Hematopoietic multipotent progenitor cell treated with erythropoietin and hydrocortisone succinate and interleukin-3 and kit ligand, for 6 days (in vitro differentiated cells): Measurements from ENCODE around the gene IFITM2.
A peak's percentile ranks its signal among the peaks of the same experiment; 100 is the strongest.

Experiments
- DNase-seq: peaks from one replicate; pipeline ENCODE4 v3.0.0-alpha.2; 2015

The IFITM2 gene

DNA sequence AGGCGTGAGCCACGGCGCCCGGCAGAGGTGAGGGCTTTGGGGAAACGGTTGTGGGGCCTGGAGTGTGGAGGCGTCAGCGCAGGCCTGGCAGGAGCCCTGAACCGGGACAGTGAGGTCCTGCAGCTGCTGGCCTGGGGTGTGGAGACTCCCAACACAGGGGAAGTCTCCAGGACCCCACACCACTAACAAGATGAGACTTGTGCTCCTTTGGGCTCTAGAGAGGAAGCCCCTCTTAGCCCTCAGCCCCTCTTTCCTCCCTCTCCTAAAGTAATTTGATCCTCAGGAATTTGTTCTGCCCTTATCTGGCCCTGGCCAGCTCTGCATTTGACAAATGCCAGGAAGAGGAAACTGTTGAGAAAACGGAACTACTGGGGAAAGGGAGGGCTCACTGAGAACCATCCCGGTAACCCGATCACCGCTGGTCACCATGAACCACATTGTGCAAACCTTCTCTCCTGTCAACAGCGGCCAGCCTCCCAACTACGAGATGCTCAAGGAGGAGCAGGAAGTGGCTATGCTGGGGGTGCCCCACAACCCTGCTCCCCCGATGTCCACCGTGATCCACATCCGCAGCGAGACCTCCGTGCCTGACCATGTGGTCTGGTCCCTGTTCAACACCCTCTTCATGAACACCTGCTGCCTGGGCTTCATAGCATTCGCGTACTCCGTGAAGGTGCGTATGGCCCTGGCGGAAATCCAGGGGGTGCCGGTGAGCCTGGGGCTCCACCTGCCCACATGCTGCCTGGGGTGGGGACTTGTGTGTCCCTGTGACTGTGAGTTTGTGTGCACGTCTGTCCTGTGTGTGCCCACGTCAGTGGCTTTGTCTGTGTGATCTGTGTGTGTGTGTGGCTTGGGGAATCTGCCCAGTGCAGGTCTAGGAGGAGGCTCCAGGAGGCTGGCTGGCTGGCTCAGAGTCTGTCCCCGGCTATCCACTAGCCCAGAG lies at the start of gene IFITM2:
IFITM2 (plus strand) TSS at position 51 of the 943 bp plus-strand sequence; CDS start at position 428, 377 bp downstream.
- peak; percentile 81 for DNase-seq

DNA sequence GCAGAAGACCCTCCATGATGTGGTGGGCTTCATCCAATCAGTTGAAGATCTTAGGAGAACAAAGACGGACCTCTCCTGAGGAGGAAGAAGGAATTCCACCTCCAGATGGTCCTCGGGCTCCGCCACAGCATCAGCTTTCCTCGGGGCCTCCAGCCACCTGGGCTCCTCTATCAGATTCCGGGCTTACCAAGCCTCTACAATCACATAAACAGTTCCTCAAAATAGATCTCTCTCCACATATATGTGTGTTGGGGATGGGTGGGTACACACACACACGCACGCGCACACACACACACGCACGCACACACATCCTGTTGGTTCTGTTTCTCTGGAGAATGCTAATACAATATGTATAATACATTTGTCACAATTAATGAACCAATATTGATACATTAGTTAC lies 48.2 kb upstream of the IFITM2 start:
- no peak for DNase-seq

DNA sequence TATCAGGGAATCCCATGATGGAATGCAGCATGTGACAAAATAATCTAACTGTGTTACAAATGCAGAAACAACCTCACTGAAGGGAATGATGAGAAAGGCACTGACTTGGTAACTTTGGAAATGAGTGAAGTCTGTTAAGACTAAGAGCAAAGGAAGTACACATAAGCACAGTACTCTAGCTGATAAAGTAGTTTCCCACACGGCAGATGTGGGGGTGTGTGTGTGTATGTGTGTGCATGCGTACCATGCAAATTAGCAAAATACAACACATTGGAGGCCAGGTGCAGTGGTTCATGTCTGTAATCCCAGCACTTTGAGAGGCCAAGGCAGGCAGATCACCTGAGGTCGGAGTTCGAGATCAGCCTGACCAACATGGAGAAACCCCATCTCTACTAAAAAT lies 46.0 kb upstream of the IFITM2 start:
- DNase-seq = no peak

DNA sequence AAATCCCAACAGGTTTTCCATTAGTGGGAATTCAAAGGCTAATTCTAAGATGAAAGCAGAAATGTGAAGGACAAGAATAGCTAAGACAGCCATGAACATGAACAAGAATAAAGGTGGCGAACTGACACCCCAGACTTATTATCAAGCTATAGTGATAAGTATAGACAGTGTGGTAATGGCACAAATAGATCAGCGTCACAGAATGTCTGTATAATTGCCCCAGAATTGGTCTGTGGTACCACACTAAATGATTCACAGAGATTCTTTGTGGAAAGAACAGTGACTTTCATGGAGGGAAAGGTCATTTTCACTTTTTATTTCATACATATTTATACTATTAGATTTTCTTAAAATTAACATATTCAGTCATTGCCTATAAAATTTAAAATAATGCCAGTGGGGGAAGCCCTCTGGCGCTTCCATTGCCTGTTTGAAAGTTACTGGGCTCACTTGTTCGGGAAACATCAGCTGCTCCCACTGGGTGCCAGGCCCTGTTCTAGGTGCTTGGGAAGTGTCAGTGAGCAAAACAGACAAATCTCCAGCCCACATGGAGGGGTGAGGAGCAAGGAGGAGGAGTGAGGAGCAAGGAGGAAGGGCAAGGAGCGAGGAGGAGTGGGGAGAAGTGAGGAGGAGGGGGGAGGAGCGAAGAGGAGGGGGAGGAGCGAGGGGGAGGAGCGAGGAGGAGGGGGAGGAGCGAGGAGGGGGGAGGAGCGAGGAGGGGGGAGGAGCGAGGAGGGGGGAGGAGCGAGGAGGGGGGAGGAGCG lies 40.8 kb upstream of the IFITM2 start:
- DNase-seq = no peak

DNA sequence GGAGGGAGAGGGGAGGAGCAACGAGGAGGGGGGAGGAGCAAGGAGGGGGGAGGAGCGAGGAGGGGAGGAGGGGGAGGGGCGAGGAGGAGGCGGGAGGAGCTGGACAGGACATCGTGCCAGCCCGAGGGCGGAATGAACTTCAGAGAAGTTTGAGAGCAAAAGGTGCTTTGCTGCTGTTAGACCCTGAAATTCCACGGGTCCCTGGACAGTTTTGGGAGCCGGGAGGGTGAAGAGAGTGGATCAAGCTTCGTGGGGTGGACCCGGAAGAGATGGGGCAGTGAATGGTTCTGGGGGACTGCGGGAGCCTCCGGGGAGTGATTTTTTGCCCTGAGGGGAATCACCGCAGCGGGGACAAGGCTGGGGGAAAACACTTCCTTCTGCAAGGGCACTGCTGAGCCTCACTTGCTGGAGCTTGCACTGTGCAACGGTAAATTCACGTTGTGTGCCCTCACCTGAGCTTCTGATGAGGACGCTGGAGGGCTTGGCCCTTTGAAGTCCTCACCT lies 40.1 kb upstream of the IFITM2 start:
- peak; percentile 81 for DNase-seq

DNA sequence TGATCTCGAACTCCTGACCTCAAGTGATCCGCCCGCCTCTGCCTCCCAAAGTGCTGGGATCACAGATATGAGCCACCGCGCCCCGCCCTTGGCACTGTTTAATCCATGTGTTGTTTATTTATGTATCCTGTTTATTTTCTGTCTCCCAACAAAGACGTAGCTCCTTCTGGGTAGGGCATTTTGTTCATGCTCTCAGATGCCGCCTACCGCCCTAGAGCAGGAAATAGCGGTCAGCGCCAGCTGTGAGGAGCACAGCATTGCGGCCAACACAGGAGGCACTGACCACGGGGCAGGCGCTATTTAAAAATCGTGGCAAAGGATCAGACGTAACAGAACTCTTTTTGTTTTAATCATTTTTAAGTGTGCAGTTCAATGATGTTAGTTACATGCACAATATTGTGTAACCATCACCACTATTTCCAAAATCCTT lies 38.9 kb upstream of the IFITM2 start:
- peak; percentile 88 for DNase-seq

DNA sequence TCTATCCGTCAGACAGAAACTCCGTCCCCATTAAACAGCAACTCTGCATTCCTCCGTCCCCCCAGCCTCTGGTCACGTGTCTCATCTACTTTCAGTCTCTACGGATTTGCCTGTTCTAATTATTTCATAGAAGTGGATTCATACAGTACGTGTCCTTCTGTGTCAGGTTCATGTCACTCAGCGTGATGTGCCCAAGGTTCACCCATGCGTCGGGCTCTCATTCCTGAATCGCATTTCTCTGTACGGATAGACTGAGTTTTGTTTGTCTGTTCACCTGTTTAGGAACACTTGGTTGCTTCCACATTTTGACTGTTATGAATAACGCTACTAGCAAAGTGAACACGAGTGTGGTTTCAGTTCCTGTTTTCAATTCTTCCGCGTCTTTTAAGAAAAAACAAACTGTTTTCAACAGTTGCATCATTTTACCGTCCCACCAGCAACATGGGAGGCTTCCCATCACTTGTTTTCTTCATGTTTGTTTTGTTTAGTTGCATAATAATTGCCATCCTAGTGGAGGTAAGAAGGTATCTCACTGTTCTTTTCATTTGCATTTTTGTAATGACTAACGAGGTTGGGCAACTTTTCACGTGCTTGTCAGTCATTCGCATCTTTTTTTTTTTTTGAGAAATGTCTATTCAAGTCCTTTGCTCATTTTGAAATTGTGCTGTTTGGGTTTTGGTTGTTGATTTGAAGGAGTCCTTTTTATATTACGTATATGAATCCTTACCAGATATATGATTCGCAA lies 38.3 kb upstream of the IFITM2 start:
- peak; percentile 81 for DNase-seq

DNA sequence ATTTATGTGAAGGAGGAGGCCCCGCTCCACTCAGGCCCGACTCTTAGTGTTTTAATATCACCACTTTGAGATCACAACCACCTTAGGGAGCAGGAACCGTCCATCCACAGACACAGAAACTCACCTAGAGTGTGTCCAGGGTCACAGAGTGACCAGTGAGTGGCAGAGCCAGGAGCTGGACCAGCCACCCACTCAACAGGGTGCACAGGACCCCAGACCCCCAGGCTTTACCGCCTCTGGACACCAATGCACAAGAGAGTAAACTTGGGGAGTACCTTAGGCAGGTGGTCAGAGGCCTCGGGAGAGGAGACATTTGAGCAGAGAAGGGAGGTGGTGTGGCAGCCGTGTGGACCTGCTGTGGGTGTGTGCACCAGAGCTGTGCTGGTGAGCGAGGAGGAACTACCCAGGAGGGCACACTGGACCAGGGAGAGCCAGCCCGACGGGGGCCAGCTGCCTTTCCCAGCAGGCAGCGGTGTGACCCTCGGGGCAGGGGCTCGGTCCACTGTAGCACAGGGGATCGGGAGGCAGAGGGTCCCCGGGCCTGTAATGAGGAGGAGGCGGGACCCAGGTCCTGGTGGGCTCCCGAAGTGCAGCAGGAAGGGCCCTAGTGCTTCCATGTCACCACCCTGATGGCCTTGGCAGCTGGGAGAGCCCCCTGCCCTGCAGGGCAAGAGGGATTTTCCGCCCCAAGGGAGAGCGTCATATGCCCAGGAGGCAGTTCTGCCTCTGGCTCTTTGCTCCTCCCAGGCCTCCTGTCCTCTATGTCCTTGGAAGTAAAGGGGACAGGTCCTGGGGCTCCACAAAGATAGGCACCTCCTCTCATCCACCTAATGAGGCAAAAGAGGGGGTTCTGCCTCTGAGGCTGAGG lies 36.9 kb upstream of the IFITM2 start:
- no peak for DNase-seq

DNA sequence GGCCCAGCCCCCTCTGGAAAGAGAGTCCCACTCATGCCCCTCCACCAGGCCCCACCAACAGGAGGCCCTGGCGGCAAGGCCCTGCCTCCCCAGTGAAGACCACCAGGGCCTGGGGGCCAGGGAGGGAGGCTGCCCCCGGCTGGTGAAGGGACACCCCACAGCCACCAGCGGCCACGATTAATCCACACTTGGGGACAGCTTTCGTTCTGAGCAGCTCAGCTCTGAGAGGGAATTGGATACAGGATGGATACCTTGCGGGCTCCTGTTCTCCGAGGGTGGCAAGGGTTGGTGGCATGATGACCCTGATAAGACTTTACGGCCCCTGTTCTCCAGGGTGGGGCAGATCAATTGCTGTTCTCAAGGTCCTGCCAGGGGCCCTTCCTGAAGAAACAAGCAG lies 36.3 kb upstream of the IFITM2 start:
- no peak for DNase-seq

DNA sequence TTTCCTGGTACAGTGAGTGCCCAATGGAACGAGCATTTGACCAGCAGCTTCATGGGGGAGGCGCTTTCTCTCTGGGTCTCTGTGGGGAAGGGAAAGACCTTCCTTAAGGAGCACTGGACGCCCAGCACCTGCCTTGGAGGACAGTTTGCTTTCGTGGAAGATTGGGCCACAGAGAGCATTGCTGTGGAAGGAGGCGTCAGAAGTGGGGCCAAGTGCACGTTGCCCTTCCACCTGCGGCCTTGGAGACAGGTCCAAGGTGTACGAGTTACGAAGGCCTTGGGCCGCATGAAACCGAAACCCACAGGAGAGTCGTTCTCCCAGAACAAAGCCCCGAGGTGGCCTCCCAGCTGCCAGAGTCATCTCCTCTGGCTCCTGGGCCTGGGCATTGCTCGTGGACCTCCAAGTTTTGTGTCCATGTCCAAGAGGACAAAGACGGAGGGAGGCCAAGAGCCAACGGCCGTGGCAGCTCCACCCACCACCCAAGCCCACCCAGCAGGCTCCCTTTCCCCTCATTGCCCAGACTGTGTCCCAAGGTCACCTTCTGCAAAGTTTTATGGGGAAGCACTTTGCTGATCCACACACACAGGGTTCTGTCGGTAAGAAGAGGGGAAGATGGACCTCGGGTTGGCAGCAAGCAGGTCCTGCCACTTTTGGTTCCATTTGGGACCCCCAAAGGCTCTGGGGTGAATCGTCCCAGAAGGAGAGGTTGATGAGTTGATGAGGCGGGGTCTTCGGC lies 35.3 kb upstream of the IFITM2 start:
- DNase-seq = no peak

DNA sequence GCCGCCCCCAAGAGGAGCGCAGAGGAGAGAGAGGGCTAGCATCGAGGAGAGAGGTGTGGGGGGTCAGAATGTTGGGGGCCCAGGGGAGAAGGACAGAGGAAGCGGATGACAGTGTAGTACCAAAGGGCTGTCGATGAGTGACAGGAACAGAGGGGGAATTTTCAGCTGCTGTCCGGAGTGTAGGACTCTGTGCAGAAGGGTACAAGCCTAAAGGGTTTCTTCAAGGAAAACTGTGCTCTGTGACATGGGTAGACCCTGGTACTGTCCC lies 34.8 kb upstream of the IFITM2 start:
- DNase-seq = no peak

DNA sequence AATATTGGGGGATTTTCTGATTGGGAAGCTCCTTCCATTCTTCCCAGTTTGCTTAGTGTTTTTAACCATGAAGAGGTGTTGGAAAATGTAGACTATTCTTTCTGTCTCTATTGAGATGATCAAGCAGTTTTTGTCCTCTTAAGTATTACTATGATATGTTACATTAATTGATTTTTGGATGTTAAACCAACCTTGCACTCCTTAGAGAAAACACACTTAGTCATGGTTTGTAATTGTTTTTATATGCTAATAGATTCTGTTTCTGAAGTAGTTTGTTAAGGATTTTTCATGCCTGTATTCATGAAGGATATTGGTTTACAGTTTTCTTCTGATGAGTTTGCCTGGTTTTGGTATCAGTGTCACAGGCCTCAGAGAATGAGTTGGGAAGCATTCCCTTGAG lies 31.4 kb upstream of the IFITM2 start:
- no peak for DNase-seq

DNA sequence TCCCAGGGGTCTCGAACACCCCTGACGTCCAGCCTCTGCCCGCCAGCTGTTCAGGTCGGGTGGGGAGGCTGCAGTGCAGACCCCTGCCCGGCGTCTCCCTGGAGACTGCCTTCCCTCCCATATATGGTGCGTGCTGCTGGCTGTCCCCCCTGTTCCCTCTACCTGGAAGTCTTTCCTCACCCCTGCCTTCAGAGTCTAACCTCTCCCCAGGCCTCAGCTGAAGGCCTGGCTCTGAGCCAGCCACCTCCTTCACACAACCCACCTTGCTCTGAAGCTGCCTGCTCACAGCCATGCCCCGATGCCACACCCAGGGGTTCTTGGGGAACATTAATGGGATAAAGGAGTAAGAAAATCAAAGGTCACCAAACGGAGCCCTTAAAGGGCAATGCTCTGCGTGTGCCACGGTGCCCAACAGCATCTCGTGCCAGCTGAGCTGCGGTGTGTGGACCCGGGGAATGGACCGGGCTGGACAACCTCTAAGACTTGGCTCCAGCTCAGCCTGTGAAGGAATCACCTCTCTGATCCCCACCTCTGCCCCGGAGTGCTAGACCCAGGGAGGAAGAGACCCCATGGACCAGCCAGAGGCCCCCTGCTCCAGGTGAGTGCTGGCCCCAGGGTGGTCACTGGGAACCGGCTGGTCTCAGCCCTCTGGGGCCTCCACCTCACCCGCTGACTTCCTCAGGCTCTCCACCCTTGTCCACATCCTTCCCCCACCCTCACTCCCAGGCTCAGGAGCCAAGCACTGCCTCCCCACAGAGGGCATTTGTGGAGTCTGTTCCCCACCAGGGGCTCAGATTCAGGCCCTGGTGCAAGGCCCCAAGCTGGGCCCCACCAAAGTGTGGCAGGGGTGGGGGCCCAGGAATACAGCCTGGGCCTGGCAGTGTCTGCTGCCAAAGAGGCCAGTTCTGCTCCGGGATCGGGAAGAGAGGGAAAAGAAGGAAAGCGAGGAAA lies 29.3 kb upstream of the IFITM2 start, which contains the start of gene NLRP6:
NLRP6 (plus strand) TSS at position 407 of the 951 bp plus-strand sequence; CDS start at position 570, 163 bp downstream.
- no peak for DNase-seq

DNA sequence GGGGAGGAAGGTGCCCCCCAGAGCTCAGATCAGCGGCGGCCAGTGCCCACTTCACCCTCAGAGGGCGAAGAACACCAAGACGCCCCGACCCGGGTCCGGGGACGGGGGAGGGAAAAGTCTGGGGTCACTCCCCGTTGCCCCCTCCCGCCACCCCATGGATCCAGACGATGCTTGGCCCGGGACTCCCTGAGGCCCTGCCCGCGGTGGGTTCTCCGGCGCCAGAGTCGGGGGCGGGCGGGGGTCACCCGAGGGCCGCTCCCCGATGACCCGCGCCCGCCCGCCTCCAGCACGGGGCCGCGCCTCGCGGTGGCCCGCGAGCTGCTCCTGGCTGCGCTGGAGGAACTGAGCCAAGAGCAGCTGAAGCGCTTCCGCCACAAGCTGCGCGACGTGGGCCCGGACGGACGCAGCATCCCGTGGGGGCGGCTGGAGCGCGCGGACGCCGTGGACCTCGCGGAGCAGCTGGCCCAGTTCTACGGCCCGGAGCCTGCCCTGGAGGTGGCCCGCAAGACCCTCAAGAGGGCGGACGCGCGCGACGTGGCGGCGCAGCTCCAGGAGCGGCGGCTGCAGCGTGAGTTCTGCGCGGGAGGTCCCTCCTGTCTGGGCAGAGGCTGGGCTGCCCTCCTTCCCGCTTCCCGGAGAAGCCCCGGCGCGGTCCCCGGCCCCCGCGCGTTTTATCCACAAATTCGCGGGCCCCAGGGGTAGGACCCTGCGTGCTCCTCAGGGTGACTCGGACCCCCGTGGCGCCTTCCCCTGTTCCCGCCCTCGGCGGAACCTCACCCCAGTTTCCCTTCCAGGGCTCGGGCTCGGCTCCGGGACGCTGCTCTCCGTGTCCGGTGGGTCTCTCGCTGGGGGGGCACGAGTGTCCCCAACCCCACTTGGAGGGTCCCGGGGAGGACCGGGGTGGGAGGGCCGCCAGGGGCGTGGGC lies 28.3 kb upstream of the IFITM2 start:
- DNase-seq = no peak

DNA sequence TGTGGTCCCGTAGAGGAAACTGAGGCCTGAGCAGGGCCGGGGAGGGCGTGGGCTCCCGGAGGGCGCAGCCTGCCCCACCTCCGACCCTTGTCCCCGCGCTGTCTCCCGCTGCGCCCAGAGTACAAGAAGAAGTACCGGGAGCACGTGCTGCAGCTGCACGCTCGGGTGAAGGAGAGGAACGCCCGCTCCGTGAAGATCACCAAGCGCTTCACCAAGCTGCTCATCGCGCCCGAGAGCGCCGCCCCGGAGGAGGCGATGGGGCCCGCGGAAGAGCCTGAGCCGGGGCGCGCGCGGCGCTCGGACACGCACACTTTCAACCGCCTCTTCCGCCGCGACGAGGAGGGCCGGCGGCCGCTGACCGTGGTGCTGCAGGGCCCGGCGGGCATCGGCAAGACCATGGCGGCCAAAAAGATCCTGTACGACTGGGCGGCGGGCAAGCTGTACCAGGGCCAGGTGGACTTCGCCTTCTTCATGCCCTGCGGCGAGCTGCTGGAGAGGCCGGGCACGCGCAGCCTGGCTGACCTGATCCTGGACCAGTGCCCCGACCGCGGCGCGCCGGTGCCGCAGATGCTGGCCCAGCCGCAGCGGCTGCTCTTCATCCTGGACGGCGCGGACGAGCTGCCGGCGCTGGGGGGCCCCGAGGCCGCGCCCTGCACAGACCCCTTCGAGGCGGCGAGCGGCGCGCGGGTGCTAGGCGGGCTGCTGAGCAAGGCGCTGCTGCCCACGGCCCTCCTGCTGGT lies 27.5 kb upstream of the IFITM2 start:
- peak; percentile 67 for DNase-seq

DNA sequence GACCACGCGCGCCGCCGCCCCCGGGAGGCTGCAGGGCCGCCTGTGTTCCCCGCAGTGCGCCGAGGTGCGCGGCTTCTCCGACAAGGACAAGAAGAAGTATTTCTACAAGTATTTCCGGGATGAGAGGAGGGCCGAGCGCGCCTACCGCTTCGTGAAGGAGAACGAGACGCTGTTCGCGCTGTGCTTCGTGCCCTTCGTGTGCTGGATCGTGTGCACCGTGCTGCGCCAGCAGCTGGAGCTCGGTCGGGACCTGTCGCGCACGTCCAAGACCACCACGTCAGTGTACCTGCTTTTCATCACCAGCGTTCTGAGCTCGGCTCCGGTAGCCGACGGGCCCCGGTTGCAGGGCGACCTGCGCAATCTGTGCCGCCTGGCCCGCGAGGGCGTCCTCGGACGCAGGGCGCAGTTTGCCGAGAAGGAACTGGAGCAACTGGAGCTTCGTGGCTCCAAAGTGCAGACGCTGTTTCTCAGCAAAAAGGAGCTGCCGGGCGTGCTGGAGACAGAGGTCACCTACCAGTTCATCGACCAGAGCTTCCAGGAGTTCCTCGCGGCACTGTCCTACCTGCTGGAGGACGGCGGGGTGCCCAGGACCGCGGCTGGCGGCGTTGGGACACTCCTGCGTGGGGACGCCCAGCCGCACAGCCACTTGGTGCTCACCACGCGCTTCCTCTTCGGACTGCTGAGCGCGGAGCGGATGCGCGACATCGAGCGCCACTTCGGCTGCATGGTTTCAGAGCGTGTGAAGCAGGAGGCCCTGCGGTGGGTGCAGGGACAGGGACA lies 26.7 kb upstream of the IFITM2 start:
- DNase-seq = no peak

DNA sequence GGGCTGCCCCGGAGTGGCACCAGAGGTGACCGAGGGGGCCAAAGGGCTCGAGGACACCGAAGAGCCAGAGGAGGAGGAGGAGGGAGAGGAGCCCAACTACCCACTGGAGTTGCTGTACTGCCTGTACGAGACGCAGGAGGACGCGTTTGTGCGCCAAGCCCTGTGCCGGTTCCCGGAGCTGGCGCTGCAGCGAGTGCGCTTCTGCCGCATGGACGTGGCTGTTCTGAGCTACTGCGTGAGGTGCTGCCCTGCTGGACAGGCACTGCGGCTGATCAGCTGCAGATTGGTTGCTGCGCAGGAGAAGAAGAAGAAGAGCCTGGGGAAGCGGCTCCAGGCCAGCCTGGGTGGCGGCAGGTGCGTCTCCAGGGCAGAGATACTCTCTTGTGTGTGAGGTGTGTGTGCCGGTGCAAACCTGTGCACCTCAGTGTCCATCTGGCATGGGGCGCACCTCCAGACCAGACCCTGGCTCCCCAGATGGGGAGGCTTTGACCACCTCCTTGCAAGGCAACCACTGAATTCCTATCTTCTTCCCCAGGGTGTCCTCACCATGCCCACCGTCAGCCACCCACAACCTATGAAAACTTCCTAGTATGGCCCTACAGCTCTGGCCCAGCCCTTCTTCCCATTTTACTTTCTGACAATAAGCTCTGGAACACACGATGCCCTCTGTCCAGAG lies 26.0 kb upstream of the IFITM2 start:
- no peak for DNase-seq
